RPMI7951 (cell line): ENCODE data around the gene CDC6. TPM values are rescaled to one million over a fixed set of nuclear protein-coding genes. Genes with fewer than 3 reads are reported as not detected.

Experiments
- DNase-seq: peaks from one replicate; pipeline ENCODE4 v3.0.0-alpha.2; 2012; ENCODE audit warnings: low read depth
- total RNA-seq: library from RNA; depleted of rRNA; stranded (reverse); fragments of >200 nt; shearing (Covaris generic); gene quantifications from 2 replicates; pipeline ENCODE4 v1.2.3, GENCODE V29; 2014; rRNA removed

CDC6 gene
- total RNA-seq, 1 experiment from 2014 or later = 38.9 TPM

GRCh38 chr17:40351359-40352236, 63.9 kb downstream of the CDC6 start:
- DNase-seq = no peak

GRCh38 chr17:40352237-40352778, 64.6 kb downstream of the CDC6 start:
- no peak for DNase-seq

- no peak for DNase-seq
Measured at GRCh38 chr17:40352779-40353394, 65.2 kb downstream of the CDC6 start.

Other genes starting within 250 kb of the CDC6 start
- gene MED24, start 233.5 kb upstream of the CDC6 start, total RNA-seq = 44.9 and 47.8 TPM in 2 replicates
- 16.3 and 20.0 TPM in 2 replicates for gene THRA, start 224.9 kb upstream of the CDC6 start, total RNA-seq
- 2.3 and 5.5 TPM in 2 replicates for gene NR1D1, start 187.3 kb upstream of the CDC6 start, total RNA-seq
- gene MSL1, start 165.9 kb upstream of the CDC6 start, total RNA-seq = 35.5 and 46.5 TPM in 2 replicates
- 23.1 and 37.0 TPM in 2 replicates for gene CASC3, start 147.3 kb upstream of the CDC6 start, total RNA-seq
- gene RAPGEFL1, start 110.4 kb upstream of the CDC6 start, total RNA-seq = 0.10 and 0.60 TPM in 2 replicates
- gene WIPF2, start 68.6 kb upstream of the CDC6 start, total RNA-seq = 6.1 and 6.3 TPM in 2 replicates
- 10.2 and 13.3 TPM in 2 replicates for gene RARA, start 21.3 kb downstream of the CDC6 start, total RNA-seq
- gene GJD3, start 76.9 kb downstream of the CDC6 start, total RNA-seq = not detected in 2 replicates
- gene TOP2A, start 130.0 kb downstream of the CDC6 start, total RNA-seq = 303 and 315 TPM in 2 replicates
- 2.3 and 2.8 TPM in 2 replicates for gene IGFBP4, start 155.6 kb downstream of the CDC6 start, total RNA-seq
- not detected in 2 replicates for gene TNS4, start 213.7 kb downstream of the CDC6 start, total RNA-seq